Measurements from ENCODE around the gene PRPH. TPM values are rescaled to one million over a fixed set of nuclear protein-coding genes. Genes with fewer than 3 reads are reported as not detected.
"Not testable (repeated sequence)": the region's sequence is repeated elsewhere in the genome, so short reads cannot be mapped to it uniquely, and the experiment has no call there.

PRPH gene
- polyA plus RNA-seq, 1 experiment, result not detected

GRCh38 chr12:49309386-49309785 lies 14.4 kb downstream of the PRPH start:
- CTCF ChIA-PET, result interaction anchor here (0.8 to 1.4 kb wide), 3 partner anchors 12 to 22 kb away, joined by 3 to 7 read pairs (median 4); no protein-coding TSS in a partner anchor
- DNase-seq (ENCODE audit: low read depth), result no peak
- Histone ChIP-seq H3K4me3 (ENCODE audit: low read depth, low read length) (no peak overlapping the region), H3K27me3 (ENCODE audit: control insufficient read depth, insufficient read depth, low read length) (peaks cover 6% of the 10 kb centered on the region), H3K36me3 (ENCODE audit: control insufficient read depth, insufficient read depth, low read length) (no peaks in the 10 kb centered on the region)
- POLR2A ChIA-PET, result no interaction called here
- TF ChIP-seq CTCF (IDR thresholded peaks at IDR 0.05; ENCODE audit: insufficient read depth, low read depth, low read length), result no peak

GRCh38 chr12:49310451-49311000 lies 15.6 kb downstream of the PRPH start:
- DNase-seq (ENCODE audit: low read depth); POLR2A ChIA-PET; H3K36me3 ChIP-seq (ENCODE audit: control insufficient read depth, insufficient read depth, low read length); H3K4me3 ChIP-seq (ENCODE audit: low read depth, low read length); H3K27me3 ChIP-seq (ENCODE audit: control insufficient read depth, insufficient read depth, low read length): not testable (repeated sequence)
- CTCF ChIA-PET, result interaction anchor here (0.6 kb wide), 1 partner anchor 66 kb away, joined by 3 read pairs; no protein-coding TSS in a partner anchor

- CTCF ChIA-PET, result interaction anchor here (1.2 to 1.6 kb wide), 2 partner anchors 17 to 19 kb away, joined by 3 to 4 read pairs; no protein-coding TSS in a partner anchor
- no peak overlapping the region for H3K4me3 ChIP-seq (ENCODE audit: low read depth, low read length)
- POLR2A ChIA-PET, result no interaction called here
- no peak for DNase-seq (ENCODE audit: low read depth)
- TF ChIP-seq CTCF (IDR thresholded peaks at IDR 0.05; ENCODE audit: insufficient read depth, low read depth, low read length), result no peak
- no peaks in the 10 kb centered on the region for H3K36me3 ChIP-seq (ENCODE audit: control insufficient read depth, insufficient read depth, low read length)
- H3K27me3 ChIP-seq (ENCODE audit: control insufficient read depth, insufficient read depth, low read length), result no peaks in the 10 kb centered on the region; the same call in 1 of the 2 replicates
Observed at GRCh38 chr12:49314811-49315210, 19.9 kb downstream of the PRPH start.

- H3K27me3 ChIP-seq (ENCODE audit: control insufficient read depth, insufficient read depth, low read length); DNase-seq (ENCODE audit: low read depth); POLR2A ChIA-PET; H3K36me3 ChIP-seq (ENCODE audit: control insufficient read depth, insufficient read depth, low read length); H3K4me3 ChIP-seq (ENCODE audit: low read depth, low read length): not testable (repeated sequence)
- CTCF ChIA-PET, result interaction anchor here (0.6 kb wide), 1 partner anchor 15 kb away, joined by 3 read pairs; no protein-coding TSS in a partner anchor
Observed at GRCh38 chr12:49317118-49317517, 22.2 kb downstream of the PRPH start.

GRCh38 chr12:49320411-49321103 lies 25.6 kb downstream of the PRPH start:
- H3K27me3 ChIP-seq (ENCODE audit: control insufficient read depth, insufficient read depth, low read length); H3K36me3 ChIP-seq (ENCODE audit: control insufficient read depth, insufficient read depth, low read length); POLR2A ChIA-PET; H3K4me3 ChIP-seq (ENCODE audit: low read depth, low read length); DNase-seq (ENCODE audit: low read depth): not testable (repeated sequence)
- CTCF ChIA-PET, result interaction anchor here (0.7 to 2.7 kb wide), 3 partner anchors 16 to 68 kb away, joined by 3 to 16 read pairs (median 3); partner anchors contain the start of gene C1QL4

GRCh38 chr12:49322367-49322707 lies 27.4 kb downstream of the PRPH start:
- no peak for TF ChIP-seq CTCF (IDR thresholded peaks at IDR 0.05; ENCODE audit: insufficient read depth, low read depth, low read length)
- no peaks in the 10 kb centered on the region for H3K27me3 ChIP-seq (ENCODE audit: control insufficient read depth, insufficient read depth, low read length)
- POLR2A ChIA-PET, result interaction anchor here (0.6 kb wide), 2 partner anchors 47 to 234 kb away, joined by 3 read pairs; no protein-coding TSS in a partner anchor
- no peak for DNase-seq (ENCODE audit: low read depth)
- peak overlapping the region; percentile 57 for H3K4me3 ChIP-seq (ENCODE audit: low read depth, low read length)
- CTCF ChIA-PET, result interaction anchor here (1.0 to 2.7 kb wide), 8 partner anchors 9 to 234 kb away, joined by 4 to 23 read pairs (median 6); partner anchors contain the start of gene C1QL4
- H3K36me3 ChIP-seq (ENCODE audit: control insufficient read depth, insufficient read depth, low read length), result no peaks in the 10 kb centered on the region
